UCSD-AML1 (cell line): Measurements from ENCODE around the gene MSN.

ENCODE experiments used
- DNase-seq: peaks from one replicate; lab custom pipeline; 2025; ENCODE audit not compliant: unreplicated experiment; lab: John Stamatoyannopoulos, UW

Gene MSN

DNA sequence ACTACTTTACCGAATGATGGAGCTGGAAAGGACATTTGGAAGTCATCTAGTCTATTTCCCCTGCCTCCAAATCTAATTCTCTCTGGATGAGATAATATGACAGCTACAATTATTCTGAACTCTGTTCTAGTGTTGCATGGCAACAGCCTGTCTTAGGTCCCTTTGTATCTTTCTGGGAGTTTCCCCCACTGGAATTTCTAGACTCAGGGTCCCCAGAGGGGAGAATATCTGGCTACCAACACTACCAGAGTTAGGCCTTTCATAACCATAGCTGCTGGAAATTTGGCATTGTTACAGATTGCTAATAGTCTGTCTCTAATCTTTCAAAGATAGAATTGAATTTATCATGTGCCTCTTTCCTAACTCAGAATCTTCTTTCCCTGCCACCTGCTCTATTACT, 4.5 kb downstream of the MSN start:
- DNase-seq, result no peak

DNA sequence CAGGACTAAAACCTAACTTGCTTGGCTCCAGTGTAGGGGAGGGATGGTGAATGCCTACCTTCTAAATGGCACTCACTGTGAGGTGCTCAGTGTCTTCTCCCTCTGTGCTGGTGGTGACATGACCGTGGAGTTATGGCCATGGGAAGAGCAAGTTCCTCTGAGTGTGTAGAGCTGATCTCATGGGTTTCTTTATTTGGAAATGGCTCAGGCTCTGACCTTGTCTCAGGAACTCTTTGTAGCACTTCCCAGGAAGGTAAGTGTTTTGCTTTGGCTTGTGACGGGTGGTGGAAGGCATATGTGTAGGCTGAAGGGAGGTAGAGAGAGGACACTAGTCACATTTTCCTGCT, 6.4 kb downstream of the MSN start:
- no peak for DNase-seq

DNA sequence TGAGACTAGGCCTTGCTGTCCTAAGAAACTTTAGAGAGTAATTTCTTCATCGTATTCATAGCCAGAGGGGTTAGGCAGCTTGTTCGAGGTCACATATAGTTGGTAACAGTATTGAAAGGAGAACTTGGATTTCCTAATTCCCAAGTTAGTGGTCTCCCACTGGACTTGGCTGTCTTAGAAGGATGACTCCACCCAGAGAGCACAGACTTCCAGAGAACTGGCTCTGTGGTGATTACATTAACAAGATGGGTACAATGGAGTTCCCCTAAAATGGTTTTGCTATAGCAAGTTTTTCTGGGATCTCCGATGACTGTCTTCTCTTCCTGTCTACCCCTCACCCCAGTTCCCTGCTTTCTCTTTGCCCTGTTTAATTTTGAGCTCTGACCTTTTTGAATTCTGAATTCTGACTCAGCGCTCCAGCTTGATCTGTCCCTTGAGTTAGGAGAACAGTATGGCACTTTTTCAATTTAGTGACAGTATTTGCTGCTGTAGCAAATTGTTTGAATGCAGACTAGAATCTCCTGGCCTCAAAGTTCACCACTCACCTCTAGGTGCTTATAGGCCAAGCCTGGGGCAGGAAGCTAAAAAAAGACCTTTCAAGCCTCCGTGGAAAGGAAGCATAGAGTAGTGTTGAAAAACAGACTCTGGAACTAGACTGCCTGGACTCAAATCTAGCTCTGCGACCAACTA, 6.9 kb downstream of the MSN start:
- no peak for DNase-seq

DNA sequence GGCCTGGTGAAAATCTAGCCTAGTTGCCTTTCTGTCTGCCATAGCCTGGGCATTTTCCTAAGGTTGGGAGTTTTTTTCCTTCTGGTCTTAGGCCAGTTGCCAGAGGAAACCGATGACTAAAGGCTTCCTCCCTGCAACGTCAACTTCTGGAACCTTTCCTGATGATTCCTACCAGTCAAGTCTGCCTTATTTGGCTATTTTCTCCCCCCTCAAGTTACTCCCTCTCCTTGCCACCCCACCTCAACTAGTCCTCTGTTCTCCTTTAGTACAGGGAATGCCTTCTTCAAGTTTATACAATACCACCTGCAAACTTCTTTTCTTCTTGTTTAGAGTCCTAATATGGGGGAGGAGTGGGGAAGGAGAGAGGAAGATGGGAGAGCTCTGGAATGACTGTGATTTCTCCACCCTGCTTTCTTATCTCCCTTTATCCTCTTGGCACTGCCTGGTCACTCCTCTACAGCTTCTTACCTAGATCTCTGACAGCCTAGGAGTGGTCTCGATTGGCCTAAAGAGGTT, 10.6 kb downstream of the MSN start:
- no peak for DNase-seq

DNA sequence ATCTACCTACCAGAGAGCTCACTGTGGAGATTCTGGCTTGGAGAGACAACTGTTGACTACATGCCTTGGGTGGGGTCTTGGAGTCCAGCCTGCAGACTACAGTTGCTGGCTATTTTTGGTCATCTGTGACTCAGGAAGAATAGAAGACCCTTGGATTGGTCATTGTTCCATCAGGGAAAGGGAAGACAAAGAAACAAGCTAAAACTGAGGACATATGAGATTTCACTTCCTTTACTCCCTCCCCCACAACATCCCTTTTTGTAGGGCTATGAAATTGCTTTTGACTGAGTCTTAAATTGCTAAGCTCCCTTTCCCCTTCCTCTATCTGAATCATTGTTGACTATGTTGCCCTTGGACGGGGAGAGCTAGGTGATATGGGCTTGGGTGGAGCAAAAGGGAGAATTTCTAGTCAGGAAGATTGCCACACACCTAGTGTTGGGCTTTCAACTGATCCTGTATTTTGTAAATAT, 11.7 kb downstream of the MSN start:
- no peak for DNase-seq

DNA sequence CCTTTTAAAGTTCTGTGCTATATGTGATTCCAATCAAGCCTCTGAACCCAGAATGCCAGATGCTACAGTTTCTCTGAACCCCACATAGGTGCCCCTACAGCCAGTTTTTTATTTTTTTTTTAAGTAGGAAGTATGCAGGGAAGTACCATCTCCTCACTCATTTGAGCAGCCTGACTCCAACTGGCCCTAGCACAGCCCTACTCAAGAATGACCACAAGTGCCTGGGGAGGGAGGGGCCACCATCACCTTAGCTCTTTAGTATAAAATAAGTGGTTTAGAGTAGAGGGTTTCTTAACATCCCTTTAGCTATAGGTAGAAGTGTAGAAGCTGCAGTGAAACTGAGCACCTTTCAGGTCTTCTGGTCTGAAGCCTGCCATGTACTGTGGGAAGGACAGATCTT, 14.4 kb downstream of the MSN start:
- no peak for DNase-seq

DNA sequence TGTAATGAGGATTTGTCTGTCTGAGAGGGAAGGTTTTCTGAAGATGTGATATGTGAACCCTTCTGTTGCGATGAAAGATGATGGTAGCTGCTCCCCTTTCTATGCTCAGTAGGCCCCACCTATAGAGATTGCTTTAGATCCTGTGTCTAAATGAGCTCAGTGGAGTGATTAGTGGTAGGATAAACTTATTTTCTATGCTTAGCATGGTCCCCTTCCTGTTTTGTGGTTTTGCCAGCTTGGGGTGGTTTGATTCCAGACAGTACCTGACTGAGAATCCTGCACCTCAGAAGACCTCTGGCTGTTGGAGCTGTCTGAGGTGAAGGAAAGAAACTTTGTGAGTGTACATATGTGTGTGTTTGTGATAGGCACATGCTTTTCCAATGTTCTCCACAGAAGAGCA, 17.7 kb downstream of the MSN start:
- DNase-seq, result no peak

DNA sequence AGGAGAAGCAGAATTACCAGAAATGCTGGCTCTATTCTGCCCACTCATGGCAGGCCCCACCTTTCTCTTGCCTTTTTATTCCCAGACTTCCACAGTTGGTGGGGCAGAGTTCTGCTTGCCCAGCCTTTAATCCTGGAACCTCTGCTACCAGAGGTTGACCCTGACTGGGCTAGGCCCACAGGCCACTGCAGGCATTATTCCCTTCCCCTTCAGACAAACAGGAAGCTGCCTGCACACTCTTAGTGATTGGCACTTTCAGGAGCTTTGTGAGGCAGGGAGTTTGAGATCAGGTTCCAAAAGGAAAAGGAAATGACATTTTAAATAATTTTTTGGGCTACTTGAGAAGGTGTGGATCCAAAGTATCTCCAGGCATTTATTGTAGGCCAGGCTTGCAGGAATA, 18.8 kb downstream of the MSN start:
- no peak for DNase-seq

DNA sequence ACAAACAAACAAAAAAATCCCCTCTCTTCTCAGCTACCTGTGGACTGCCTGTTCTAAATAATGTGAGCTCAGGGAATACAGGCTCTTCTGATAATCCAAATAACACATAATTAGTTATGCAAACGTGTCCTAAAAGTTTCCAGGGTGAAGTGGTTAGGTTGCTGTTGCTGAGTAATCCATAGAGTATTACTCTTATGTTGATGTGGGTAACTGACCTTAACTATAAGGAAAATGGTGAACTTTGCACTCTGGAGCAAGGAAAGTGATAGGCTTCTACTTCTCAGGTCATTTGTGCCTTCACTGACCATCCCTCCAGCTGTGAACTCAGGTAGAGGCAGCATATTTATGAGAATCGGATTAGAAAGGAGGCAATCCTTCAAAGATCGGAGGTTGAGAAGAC, 19.9 kb downstream of the MSN start:
- no peak for DNase-seq

DNA sequence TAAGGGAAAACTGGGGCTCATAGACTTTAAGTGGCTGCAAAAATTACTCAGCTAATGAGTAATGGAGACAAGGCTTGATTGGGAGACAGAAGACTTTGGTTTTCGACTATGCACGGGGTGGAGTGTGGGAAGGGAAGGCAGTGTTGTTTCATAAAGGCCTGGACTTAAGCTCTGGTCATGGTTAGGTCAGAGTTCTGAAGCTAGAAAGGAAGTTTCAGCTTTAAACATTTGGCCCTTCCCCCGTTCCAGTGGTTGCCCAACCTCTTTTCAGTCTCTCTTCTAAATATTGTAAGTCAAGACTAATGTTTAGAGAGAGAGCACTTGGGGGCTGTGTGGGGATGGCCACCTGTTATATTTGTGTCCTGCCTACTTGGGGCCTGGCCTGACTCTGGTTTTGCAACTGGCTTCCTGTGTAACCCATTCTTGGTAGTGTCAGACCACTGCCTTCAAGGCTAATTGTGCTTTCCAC, 21.0 kb downstream of the MSN start:
- DNase-seq, result no peak

DNA sequence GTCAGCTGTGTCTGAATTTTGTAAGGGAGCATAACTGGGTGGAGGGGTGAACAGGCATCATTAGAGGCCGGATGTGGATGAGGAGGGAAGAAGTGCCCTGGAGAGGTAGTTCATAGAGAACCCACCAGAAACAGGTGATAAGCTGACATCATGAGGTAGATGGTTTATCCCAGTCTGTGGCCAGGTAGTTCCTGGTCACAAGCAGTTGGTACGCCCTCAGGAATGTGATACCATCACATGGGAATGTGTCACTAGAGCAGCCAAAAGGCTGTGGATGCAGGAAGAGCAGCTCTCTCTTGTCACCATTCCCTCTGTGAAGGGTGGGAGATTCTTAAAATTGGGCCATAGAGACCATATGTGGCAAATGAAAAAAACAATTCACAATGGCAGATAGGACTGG, 21.9 kb downstream of the MSN start:
- DNase-seq, result no peak

DNA sequence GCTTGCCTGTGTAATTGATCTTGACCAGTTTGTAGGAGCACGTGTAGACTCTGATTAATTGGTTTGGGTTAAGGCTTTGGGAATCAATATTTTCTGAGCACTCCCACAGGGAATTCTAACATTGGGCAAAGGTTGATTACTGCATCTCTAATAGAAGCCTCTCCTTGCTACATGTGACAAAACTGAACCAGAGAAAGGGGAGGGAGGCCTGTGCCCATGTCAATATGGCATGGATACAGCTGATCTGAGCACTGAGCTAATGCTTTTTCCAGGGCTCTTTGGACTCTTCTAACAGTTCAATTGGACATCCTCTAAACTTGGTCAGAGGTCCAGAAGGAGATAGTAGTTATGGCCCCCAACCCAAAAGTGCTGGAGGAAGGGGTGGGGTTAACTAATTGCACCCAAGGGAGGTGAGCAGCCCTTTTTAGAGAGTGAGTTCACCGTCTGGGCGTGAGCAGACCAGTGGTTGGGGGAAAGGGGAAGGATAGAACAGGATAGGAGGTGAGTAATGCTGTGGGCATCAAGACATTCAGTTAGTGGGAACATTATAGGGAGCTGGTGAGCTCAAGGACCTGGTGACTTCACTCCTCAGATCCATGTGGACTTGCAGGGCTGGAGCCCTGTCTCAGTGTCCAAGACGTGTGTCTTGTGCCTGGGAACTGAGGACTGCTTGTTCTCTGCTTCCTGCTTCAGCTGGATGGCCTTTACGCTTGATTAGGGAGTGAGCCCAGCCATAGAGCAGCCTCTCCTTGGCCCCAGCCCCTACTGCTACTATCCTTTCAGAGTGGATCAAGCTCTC, 22.8 kb downstream of the MSN start:
- DNase-seq, result no peak

DNA sequence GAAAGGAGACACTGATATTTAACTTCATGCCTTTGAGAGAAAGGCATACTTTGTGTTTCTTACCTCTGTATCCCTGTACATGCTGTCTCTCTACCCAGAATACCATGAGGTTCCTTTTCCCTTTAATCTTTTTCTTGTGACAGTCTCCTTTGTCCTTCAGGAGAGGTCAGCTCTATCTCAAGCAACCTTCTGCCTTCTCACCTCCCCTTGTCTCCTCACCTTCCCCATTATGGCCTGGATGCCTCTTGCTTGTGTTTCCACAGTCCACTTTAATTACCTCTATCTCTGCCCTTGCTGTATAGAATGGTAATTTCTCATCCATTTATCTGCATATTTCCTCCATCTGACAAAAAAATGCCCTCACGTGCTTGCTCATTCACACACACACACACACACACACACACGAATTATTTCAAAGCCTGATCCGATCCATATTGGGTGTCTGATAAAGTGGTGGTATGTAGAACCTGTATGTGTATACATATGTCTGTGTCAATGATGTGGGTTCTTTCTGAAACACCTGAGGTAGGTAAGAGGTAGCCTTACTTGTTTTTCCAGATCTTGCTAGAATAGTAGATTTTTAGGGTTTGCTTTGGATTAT, 28.5 kb downstream of the MSN start:
- no peak for DNase-seq

DNA sequence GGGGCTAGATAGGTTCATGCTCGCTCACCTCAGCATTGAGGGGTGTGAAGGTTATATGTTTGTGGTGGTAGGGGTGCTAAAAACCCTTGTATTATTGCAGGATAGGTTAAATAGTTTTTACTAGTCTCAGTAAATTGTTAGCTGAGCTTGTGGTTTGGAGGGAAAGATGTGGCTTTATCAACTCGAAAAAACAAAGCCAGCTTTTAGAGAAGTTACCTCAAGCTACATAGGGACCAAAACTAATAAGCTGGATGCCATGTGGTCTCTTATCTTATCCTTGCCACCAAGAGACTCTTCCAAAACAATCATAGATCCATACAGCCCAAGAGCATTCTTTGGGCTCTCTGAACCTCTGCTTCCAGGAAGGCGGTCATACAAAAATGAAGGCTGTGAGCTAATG, 29.2 kb downstream of the MSN start:
- DNase-seq, result no peak

DNA sequence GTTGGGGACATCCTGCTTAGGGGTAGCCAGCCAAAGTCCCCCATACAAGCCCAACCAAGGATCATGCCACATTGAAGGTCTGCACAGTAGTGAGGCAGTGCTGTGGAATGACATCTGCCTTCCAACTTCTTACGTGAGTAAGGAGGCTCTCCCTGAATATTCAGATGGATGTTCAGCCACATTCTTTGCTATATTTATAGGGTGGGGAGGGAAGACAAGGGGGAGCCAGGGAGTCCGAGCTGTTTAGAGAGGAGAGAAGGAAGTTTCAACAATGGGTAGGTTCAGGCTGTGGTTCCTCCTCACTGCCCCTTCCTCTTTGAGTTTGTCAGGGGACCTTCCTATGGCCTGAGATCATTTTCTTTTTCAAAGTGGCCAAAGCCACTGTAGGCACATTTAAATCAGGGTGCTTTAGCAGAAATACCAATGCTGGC, 29.8 kb downstream of the MSN start:
- no peak for DNase-seq

DNA sequence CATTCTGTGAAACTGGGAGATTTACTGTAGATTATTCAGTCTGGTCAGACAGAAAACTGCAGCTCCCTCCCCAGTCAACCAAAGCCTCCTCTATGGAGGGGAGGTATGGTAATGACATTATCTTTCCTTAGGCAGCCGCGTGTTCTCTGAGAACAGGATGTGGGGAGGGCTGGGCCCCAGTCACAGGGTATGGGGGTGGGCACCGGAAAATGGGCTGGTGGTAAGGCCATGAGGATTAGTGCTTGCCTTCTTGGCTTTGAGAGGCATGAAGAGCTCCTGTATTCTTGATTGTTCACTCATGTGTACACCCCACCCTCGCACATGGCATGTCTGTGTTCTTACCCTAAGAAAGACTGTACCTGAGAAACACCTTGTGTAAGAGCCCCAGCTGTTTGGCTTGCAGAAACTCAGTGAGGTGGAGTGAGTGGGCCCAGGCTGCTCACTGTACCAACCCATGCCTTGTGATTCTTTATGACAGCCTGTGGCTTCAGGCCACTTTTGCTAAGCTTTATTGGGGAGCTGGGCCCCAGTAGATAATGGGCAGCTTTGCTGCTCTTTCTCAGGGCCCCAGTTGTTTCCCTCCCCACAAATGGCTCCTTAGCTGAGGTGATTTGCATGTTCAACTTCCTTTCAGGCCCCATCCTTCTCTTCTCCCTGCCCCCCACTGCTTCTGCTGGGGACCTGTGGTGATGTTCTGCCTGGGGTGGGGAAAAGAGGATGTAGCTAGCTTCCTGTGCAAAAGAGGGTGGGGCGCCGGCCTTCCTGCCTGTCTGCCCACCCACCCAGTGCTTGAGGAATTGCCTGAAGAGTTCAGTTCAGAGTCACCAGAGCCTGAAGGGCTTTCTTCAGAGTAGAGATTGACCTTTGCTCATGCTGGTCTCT, 30.7 kb downstream of the MSN start:
- peak; percentile 85 for DNase-seq

DNA sequence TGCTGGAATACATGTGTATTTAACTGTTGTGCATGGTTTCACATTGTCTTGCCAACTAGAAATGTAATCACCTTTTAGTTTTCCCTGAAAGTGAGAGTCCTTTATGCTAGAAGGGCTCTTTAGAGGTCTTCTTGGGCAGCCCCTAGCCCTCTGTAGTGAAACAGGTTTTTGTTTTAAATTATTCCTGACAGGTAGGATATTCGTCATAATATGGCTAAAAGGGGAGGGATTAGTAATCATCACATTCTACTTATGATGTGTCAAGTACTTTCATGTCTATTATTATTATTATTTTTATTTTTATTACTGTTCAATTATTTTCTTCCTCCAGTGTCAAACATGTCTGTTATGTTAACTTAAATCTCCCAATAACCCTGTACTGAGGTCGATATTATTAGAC, 35.5 kb downstream of the MSN start:
- no peak for DNase-seq

DNA sequence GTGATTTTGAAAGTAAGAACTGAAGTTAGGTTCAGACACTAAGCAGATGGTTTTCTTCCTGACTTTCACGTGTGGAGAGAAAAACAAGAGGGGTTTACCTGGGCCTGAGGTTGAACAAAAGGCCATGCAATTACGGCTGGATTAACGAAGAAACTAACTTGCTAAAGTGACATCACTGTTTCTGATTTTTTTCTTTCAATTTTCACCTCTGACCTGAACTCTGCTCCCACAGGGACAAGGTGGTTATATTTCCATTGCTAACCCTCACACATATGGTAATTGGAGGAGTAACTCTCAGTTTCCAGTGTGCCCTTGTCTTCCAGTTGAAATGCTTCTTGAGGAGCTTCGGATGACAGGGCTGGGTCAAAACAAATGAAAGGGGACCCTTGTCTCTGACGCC, 38.0 kb downstream of the MSN start:
- DNase-seq, result no peak

DNA sequence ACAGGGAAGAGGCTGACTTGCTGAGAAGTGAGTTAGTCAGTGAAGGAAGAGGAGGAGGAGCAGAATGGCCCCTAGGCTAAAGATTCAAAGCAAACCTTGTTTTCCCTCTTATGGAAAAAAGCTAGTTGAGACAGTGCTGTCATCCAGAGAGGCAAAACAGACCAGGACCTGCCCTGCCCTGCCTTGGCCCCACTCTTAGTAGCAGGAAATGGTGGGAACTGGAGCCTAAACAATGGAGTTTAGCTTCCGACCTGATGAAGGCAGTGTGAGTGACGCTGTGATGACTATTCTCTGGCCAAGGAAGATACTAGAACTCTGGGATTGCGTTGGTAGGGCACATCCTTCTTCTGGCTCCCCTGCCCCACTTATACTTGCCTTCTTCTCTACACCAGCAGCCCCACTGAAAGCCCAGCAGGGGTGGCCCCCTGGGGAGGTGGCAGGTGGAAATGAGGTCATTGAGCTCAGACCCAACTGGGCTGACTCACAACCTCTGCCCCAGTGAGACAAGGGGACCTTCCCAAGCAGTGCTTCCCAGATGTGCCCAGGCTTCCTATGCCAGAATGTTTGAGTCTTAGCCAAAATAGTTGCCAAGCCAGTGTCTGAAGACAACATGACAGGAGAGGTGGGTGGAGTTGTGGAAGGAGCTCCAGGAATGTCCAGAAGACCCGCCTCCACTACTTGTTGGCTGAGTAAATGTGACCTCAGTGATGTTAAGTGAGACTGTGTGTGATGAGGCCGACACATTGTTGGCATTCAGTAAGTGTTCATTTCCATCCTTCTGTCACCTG, 38.8 kb downstream of the MSN start:
- no peak for DNase-seq

DNA sequence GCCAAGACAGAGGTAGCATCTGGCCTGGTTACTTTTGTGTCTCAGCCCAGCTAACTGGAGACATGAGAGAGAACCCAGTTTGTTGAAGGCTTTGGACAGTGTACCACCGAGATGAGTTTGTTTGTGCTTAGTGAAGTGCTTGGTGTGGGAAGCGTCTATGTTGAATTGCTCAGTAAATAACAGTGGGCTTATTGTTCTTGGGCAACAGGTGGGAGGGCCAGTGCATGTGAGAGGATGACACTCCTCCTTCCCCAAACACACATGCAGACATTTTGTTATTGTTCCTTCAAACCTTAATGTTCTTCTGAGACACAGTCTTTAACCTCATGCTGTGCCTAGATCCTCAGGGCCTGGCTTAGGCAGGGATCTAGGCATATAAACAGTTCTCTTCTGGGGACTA, 39.7 kb downstream of the MSN start:
- DNase-seq, result no peak
